PFSK-1 (cell line): Measurements from ENCODE around the gene SLMAP.

Experiments
- FOXP2 ChIP-seq: optimal IDR thresholded peaks from 2 replicates; pipeline ENCODE3; 2011; ENCODE audit warnings: borderline replicate concordance, control low read depth, inconsistent platforms; ENCODE audit not compliant: insufficient read depth; ENCODE audit errors: extremely low read length, extremely low read depth
- POLR2AphosphoS5 ChIP-seq: IDR thresholded peaks from 2 replicates; pipeline ENCODE4 v1.6.1; 2012; ENCODE audit warnings: low read depth, mild to moderate bottlenecking, control low read depth, low read length, moderate library complexity
- SIN3A ChIP-seq: IDR thresholded peaks from 2 replicates; pipeline ENCODE4 v1.6.1; 2012; ENCODE audit warnings: mild to moderate bottlenecking, low read length, moderate library complexity, borderline replicate concordance; ENCODE audit not compliant: insufficient read depth
- TAF1 ChIP-seq: IDR thresholded peaks from 2 replicates; pipeline ENCODE4 v1.6.1; 2012; ENCODE audit warnings: low read length, control low read depth, borderline replicate concordance; ENCODE audit not compliant: insufficient read depth
- TF ChIP-seq, protein P1 (sequence below), 2 experiments: IDR thresholded peaks; 2 replicates each; pipeline versions ENCODE4 v1.6.1 to v1.8.0; 2011 to 2012; ENCODE audit warnings: low read depth in 2 of 2, low read length in 2 of 2, control low read depth in 1 of 2, inconsistent platforms in 1 of 2, mild to moderate bottlenecking in 1 of 2, moderate library complexity in 1 of 2; ENCODE audit not compliant: insufficient read depth in 1 of 2

SLMAP gene

DNA sequence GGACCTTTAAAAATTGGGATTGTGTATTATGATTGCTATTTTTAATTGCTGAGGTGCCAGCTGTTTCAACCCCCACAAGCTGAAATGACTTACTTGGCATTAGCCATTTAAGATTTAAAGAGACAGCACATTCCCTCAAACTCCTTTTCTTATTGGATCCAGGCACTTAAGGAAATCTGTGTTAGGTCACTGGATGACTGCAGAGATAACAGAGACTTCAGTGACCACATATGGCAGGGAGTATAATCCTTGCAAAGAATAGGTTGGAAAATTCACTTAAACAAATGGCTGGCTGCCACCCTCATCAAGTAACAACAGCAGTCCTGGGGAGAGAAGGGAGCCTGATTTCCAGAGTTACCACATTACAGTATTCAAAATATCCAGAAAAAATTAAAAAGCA lies 66.6 kb downstream of the SLMAP start:
- TF ChIP-seq FOXP2 (no peak), TAF1 (no peak), POLR2AphosphoS5 (no peak), SIN3A (no peak)
- TF ChIP-seq, protein P1, sequence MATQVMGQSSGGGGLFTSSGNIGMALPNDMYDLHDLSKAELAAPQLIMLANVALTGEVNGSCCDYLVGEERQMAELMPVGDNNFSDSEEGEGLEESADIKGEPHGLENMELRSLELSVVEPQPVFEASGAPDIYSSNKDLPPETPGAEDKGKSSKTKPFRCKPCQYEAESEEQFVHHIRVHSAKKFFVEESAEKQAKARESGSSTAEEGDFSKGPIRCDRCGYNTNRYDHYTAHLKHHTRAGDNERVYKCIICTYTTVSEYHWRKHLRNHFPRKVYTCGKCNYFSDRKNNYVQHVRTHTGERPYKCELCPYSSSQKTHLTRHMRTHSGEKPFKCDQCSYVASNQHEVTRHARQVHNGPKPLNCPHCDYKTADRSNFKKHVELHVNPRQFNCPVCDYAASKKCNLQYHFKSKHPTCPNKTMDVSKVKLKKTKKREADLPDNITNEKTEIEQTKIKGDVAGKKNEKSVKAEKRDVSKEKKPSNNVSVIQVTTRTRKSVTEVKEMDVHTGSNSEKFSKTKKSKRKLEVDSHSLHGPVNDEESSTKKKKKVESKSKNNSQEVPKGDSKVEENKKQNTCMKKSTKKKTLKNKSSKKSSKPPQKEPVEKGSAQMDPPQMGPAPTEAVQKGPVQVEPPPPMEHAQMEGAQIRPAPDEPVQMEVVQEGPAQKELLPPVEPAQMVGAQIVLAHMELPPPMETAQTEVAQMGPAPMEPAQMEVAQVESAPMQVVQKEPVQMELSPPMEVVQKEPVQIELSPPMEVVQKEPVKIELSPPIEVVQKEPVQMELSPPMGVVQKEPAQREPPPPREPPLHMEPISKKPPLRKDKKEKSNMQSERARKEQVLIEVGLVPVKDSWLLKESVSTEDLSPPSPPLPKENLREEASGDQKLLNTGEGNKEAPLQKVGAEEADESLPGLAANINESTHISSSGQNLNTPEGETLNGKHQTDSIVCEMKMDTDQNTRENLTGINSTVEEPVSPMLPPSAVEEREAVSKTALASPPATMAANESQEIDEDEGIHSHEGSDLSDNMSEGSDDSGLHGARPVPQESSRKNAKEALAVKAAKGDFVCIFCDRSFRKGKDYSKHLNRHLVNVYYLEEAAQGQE (IDR thresholded peaks at IDR 0.05; ENCODE audit: insufficient read depth in 1 of 2, low read depth in 2 of 2, low read length in 2 of 2) = no peak

DNA sequence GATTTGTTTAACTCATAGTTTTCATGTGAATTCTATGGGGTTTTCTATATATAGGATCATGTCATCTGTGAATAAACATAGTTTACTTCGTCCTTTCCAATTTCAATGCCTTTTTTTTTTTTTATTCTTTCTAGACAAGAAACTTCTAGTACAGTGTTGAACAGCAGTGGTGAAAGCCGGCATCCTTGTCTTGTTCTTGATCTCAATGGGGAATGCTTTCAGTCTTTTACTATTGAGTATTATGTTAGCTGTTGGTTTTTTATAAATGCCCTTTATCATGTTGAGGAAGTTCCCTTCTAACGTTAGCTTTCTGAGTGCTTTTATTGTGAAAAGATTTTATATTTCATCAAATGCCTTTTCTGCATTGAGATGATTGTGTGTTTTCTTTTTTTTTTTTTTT lies 69.0 kb downstream of the SLMAP start:
- TF ChIP-seq TAF1 (no peak), FOXP2 (no peak), POLR2AphosphoS5 (no peak), SIN3A (no peak)
- TF ChIP-seq, protein P1 (IDR thresholded peaks at IDR 0.05; ENCODE audit: insufficient read depth in 1 of 2, low read depth in 2 of 2, low read length in 2 of 2) = no peak

DNA sequence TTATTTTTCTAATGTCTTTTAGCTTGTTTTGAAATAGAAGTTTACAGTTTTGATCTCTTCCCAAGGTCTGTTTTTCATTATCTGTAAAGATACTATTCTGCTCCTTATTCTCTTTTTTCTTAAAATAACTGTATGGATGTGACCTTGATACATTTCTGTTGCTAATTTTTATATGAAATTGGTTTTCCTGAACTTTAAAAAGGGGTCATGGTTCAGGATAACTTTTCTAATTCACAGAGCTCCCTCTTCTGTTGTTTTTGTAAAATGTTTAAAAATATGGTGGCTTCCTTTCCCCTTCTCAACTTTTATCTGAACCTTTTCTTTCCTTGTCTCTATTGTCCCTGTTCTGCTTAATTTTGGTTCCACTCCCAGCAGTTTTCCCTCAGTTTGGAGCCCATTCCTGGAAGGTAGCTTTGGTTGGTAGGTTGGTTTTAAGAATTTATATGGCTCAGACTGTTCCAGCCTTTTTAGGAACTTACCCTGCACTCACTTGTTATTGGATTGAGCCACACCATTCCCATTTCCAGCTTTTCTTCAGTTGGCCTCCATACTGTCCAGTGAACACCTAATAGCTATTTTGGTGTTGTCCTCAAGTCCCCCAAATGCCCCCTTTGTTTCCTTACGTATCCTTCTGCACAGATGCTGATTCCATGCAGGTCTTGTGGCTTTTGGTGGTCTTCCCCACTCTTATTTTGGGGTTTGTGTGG lies 70.3 kb downstream of the SLMAP start:
- TF ChIP-seq FOXP2 (no peak), TAF1 (no peak), POLR2AphosphoS5 (no peak), SIN3A (no peak)
- TF ChIP-seq, protein P1 (IDR thresholded peaks at IDR 0.05; ENCODE audit: insufficient read depth in 1 of 2, low read depth in 2 of 2, low read length in 2 of 2) = no peak

DNA sequence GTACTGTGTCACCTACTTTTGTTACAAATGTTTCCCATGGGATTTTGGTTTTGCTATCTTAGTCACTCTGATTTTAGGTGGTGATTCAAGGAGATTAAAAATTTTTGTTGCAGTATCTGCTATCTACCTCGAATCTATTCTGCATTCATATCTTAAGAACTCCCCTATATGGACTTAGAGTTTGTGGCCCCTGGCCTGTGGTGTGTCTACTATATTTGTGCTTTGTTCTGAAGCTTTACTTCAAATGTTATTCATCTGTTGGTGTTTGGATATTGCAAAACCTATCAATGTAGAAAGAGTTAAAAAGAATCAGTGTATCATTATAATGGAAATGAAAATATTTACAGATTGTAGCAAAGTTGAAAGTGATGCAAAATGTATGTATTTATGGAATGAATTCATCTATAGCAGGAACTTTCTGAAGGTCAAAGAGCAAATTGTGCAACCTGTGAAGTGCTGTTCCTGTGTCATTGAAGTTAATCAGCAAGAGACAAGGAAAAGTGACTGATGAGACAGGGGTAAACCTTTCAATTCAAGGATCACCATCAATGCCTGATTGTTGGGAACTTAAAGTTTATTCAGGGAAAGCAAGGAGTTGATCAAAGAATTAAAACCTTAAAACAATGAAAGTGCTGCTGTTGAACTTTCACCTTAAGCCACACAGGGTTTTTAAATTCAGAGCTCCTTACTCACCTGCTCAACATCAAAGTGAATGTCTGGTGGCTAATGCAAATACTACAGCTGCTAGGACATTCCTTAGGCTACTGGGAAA lies 71.0 kb downstream of the SLMAP start:
- TF ChIP-seq POLR2AphosphoS5 (no peak), SIN3A (no peak), TAF1 (no peak), FOXP2 (no peak)
- TF ChIP-seq, protein P1 (IDR thresholded peaks at IDR 0.05; ENCODE audit: insufficient read depth in 1 of 2, low read depth in 2 of 2, low read length in 2 of 2) = no peak
